AML-193 (cell line): ENCODE data around the gene SRCIN1.
"Not testable (repeated sequence)": the region's sequence is repeated elsewhere in the genome, so short reads cannot be mapped to it uniquely, and the experiment has no call there.

Source experiments
- DNase-seq, 2 experiments: peaks; one replicate each; lab custom pipeline; 2025; lab: John Stamatoyannopoulos, UW

SRCIN1 gene

DNA sequence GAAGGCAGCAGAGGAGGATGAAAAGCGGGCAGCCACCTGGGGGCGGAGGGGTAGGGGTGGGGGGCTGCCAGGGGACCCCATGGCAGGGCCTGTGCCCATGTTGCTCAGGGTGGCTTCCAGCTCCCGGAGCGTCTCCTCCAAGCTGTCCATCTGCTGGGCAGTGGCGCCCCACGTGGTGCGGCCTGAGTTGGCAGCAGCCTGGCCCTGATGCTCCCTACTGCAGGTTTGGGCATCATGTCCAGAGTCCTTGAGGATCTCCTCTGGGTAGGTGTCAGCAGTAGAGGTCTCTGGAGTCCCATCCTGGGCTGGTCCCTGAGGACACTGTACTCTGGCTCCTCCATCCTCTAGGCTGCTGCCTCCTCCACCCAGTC, 60.9 kb downstream of the SRCIN1 start:
- no peak for DNase-seq

DNA sequence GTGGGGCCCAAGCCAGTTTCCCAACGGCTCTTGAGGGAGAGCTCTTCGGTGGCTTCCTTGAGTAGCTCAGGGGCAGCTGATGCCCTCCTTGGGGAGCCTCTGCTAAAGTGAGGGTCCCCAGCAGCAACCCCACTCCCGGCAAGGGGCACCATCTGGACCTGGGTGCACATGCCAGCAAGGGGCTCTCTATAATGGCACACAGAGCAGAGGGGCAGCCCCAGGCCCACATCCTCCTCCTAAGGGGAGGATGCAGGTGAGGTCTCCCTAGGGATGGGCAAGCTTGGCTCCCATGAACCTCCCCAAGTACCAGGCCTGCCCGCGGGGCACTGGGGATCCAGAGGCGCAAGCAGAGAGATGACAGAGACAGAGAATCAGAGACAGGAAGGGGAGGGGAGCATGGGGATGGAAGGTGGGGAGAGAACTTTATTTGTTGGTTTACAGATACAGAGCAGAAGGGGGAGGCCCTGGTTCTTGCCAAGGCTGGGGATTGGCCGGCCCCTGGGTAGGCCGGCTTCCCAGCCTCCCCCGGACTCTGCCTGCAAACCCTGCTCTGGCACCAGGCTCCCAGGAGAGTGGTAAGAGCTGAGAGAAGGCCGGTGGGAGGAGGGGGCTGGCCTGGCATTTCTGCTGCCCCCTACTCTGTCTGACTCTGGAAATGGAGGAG, 61.4 kb downstream of the SRCIN1 start:
- no peak for DNase-seq

DNA sequence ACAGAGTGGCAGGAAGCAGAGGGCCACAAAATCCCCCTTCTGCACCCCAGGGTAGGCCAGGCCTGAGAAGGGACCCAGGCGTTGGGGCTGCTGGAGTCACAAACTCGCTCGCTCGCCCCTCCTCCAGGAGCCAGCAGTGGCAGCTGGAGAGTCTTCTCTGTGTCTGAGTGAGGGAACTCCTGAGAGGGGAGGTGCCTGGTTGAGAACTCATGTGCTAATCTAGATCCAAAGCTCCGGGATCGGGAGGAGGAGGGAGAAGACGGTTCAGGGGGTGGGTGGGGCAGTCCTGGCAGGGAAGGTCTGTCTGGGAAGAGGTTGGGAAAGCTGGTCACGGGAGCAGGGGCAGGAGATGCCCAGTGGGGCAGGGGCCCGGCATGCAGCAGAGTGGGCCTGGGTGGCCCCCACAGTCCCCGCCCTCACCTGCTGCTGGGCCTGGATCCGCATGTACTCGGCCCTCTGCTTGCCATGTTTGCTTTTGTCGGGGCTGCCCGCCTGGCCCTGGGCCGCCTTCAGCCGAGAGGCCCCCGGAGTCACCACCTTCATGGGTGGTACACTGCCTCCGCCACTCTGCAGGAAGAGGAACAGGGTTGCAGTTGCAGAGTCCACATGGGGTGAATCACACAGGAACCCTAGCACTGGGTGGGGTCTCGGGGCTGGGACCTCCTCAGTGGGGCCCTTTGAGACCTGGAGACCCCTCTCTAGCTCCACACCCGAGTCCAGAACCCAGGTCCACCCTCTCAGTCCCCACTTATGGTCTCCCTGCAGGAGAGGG, 62.2 kb downstream of the SRCIN1 start:
- no peak for DNase-seq

DNA sequence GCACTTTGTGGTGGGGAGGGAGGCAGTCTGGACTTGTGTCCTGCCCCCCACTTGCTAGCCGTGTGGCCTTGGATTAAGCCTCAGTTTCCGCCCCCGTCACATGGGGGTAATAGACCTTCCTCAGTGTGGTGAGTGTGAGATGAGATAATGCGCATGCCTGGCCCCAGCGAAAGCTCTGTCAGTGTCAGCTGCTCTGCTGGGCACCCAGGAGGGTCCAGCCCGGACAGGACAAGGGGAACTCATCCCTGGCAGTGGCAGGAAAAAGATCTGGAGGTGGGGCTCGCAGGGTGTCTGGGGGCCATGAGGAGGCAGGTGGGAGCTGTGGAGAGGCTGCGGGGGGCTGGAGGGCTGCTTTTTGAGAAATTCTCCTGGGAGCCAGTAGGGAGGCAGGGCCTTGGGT, 63.5 kb downstream of the SRCIN1 start:
- no peak for DNase-seq

DNA sequence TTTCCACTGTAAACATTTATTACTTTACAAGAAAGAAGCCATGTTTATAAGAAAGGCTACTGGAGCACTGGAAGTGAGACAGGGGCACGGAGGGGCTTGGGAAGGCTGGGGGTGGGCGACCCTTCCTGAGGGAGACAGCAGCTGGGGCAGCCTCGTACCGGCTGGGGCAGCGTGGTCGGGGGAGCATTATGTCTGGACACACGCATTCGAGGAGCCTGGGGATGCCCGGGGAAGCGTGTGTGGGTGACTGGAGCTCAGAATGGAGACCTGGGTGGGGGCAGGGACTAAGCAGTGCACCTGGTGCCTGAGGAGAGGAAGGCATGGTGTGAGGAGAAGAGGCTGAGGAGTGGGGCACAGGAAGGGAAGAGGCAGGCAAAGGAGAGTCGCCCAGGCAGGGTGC, 64.5 kb downstream of the SRCIN1 start:
- DNase-seq = no peak

DNA sequence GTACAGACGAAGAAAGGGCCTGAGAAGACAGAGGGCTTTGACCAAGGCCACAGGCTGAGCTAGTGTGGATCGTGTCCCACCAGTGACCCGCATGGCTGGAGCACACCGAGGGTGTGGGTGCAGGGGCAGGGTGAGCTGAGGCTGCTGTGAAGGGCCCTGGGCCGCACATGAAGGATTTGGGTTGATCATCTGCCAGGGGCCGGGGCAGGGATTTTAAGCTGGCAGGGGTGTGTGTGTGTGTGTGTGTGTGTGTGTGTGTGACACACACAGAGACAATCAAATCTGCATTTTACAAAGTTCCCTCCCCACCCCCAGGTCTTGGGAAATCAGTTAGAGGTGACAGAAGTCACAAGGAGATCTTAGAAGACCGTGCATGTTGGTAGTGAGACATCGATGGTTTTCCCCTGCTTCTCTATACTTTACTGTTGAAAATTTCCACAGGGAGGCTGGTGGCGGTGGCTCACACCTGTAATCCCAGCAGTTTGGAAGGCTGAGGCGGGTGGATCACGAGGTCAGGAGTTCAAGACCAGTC, 65.2 kb downstream of the SRCIN1 start:
- no peak for DNase-seq

DNA sequence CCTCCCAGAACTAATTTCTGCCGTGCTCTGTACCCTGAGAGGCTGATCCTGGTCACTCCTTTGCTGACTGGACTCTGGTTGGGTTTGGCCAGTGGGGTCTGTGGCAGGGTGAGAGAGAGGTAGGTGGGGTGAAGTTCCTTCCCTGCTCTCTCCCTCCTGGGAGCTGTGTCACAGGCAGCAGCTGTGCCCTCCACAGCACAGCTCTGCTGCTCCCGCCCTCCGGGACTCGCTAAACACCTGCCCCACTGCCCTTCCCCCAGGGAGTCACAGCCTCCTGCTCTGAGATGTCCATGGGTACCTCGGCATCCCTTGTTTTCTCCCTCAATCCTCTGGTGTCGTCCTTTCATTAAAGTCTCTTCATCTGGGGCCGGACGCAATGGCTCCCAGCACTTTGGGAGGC, 66.4 kb downstream of the SRCIN1 start:
- DNase-seq = no peak

DNA sequence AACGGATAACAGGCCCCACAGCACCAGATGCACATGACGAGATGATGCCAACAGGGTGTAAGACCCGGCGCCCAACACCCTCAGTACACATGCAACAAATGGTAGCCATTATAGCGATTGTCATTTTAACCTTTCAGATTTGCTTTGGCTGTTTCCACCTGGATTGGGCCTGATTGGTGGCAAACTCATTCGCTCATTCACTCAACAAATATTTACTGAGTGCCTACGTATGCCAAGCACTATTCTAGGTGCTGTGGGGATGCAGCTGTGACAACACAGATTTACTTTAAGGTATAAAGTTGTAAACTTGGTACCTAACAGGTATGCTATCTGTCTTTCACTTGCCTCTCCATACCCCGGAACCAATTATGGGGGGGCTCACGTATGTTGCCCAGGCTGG, 66.8 kb downstream of the SRCIN1 start:
- no peak for DNase-seq

DNA sequence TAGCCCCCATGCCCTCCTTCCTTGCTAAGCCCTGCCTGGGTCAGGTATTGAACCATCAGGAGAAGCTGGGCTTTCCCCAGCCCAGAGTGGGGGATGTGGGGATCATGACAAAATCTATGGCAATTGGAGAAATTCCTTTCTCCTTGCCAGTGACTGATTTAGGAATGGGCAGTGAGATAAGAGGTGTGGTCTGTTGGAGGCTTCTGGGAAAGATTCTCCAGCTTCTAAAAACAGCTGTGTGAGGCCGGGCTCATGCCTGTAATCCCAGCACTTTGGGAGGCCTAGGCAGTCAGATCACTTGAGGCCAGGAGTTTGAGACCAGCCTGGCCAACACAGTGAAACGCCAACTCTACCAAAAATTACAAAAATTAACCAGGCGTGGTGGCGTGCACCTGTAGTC, 69.1 kb downstream of the SRCIN1 start:
- no peak for DNase-seq

DNA sequence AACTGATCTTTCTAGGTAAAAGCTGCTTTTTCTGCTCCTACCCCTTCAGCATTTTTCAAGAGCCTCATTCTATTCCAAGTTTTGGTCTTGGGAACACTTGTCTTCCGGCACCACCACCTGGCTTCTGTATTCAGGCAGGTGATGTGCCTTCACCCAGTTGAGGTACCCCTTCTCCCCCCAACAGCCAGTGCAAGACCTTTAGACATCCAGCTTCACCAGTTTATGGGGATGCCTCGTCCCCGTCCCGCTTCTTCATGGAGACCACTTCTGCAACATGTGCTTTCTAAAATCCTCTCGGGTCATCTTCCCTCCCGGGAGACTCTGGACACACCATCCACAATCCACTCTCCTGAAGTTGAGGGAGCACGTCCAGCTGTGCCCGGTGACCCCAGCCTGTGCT, 69.9 kb downstream of the SRCIN1 start:
- no peak for DNase-seq

DNA sequence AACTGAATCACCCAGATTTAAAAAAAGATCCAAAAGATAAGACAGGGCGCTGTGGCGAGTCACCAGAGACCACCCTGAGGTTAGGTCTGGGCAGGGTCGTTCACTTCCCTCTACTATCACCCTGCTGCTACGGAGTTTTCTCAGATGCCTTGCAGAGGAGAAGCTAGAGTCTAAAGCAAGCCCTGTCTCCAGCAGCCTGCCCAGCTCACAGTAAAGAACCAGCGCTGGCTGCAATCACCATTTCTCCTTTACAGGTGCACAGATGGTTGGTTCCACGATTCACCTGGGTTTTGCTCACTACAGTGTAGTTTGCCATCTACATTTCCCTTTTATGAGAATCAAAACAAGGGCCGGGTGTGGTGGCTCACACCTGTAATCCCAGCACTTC, 71.3 kb downstream of the SRCIN1 start:
- DNase-seq = no peak

DNA sequence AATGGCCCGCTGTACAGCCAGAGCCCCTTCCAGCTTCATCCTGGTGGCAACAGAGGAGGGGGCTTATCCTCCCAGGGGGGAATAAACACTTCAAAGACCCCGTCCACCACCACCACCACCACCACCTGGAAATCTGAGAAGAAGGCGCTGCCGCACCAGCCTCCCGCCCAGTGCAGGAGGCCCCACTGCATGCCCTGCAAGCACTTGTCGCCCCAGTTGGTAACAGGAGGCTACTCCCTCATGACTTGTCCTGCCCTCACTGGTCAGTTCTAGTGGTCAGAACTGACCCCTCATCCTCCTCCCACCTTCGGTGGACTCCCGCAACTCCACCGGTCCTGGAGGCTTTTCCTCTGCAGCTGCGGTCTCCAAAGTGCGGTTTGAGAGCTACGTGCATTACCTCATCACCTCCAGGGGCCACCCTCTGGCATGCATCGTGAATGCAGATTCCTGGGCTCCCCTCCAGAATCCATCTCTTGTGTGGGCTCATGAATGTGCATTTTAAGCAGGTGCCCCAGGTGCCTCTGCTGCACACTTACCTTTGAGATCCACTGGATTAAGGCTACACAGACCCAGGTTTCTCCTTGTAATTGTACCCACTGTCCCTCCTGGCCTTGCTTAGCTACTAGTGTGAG, 71.8 kb downstream of the SRCIN1 start:
- DNase-seq = no peak

DNA sequence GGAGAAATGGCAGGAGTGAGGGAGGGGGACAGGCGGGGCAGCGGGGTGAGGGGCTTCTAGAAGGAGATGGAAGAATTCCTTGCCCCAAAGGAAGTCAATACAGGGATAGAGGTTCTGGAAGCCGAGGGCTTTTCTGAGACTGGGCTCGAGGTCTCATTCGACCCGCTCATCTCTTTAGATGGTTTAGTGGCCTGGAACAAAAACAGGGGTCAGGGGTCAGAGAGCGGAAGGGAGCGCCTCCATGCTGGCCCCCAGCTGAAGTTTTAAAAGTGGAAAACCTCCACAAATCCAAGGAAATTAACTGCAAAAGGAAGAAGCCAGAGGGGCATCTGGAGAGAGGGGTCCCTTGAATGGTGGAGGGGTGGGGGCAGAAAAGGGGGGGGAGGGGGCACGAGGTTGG, 72.5 kb downstream of the SRCIN1 start:
- DNase-seq = no peak

DNA sequence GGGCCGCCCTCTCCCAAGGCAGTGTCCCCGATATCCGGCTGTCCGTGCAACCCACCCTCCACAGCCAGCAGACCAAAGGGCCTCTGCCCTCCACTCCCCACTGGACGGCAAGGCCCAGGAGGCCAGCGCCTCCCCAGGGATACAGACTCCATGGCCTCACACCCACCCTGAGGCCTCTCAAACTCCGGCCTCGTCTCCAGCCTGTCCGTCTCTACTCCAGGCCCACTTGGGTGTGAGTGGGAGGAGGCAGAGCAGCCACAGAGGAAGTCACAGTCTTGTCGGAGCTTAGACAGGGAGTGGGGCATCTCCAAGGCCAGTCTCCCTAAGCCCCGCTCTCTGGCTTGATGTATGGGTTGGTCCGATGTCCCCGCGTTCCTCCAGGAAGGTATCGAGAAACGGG, 73.3 kb downstream of the SRCIN1 start:
- no peak for DNase-seq

DNA sequence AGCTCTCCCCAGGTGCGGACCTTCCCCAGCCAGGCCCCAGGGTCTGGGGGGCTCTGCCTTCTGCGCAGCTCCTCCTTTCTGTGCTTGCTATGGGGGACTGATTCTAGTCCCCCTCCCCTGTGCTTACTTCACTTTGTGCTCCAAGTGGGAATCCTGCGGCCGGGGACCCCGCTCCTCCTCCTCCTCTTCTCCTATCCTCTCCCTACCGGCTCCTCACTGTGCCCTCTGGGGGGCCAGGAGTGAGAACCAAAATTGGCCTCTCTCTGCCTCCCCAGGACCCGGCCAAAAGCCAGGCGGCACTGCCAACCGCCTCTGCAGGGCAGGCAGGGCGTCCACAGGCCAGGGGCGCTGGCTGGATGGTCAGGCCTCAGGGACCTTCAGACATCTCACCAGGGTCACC, 74.0 kb downstream of the SRCIN1 start:
- not testable (repeated sequence) for DNase-seq

DNA sequence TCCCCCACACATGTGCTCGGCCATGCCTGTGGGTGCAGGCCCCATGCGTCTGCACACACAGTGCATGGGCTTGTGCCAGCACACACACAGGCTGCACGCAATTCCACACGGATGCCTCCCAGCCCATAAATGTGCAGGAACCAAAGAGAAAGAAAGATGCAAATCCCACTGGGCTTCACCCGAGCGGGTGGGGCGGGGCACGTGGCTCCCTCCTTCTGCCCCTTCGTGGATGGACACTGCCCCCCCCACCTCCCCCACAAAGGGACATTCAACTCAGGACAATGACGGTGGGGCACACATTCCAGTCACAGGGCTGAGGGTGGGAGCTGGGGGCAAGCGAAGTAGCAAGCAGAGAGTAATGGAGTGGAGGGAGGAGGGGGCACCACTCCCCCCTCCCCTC, 74.9 kb downstream of the SRCIN1 start:
- not testable (repeated sequence) for DNase-seq

DNA sequence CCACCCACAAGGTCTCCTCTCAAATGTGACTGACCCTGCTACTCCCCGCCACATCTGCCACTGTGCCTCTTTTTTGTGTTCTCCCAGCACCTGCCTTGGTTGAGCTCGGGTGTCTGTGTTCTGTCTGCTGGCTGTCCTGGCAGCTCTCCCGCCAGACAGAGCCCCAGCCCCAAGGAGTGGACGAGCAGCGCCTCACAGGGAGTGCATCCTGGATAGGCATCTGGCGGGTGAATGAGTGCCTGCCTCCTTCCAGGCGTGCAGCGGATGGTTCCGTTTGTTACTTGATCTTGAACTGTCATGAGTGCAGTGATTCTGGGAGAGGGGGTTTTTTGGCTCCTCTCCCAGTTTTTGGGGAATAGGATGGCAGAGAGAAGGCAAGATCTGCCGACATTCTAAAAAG, 77.6 kb downstream of the SRCIN1 start:
- not testable (repeated sequence) for DNase-seq

DNA sequence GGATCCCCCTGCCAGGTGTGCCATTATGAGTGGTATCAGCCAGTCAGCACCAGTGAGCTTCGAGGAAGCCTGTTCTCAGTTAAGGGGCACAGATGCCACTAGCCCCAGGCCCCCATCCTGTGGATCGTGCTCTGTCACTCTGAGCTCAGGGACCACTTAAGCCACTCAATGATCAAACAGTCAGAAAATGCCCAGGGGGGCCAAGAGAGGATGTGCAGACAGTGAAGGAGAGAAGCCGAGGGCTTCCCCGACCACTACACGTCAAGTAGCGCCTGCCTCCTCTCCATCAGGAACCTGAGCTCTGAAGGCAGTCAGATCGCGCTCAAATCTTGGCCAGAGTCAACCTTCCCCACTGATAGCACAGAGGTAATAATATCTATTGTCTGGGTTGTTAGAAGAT, 79.2 kb downstream of the SRCIN1 start:
- DNase-seq = not testable (repeated sequence)

DNA sequence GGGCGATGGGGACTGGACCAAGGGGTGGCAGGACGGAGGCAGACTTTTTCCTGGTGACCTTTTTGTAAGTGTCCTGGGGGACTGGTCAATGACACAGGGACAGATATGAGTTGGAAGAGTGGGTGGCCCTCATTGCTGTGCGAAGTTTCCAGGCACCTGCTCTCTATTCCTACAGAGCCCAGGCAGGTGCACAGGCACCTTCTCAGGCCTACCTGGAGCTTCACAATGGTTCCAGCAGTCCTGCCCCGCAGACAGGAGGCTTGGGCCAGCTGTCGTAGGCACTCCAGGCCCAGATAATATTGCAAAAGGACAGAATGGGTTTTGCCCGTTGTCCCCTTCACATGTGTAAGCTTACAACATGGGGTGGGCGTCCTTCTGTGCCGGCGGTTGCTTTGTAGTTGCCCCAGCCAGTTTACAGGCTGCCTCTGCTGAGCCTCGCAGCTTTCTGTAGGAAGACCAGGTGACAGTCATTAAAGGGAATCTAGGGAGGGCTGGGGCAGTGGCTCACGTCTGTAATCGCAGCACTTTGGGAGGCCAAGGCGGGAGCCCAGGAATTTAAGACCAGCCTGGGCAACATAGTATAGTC, 93.2 kb downstream of the SRCIN1 start:
- DNase-seq = no peak

DNA sequence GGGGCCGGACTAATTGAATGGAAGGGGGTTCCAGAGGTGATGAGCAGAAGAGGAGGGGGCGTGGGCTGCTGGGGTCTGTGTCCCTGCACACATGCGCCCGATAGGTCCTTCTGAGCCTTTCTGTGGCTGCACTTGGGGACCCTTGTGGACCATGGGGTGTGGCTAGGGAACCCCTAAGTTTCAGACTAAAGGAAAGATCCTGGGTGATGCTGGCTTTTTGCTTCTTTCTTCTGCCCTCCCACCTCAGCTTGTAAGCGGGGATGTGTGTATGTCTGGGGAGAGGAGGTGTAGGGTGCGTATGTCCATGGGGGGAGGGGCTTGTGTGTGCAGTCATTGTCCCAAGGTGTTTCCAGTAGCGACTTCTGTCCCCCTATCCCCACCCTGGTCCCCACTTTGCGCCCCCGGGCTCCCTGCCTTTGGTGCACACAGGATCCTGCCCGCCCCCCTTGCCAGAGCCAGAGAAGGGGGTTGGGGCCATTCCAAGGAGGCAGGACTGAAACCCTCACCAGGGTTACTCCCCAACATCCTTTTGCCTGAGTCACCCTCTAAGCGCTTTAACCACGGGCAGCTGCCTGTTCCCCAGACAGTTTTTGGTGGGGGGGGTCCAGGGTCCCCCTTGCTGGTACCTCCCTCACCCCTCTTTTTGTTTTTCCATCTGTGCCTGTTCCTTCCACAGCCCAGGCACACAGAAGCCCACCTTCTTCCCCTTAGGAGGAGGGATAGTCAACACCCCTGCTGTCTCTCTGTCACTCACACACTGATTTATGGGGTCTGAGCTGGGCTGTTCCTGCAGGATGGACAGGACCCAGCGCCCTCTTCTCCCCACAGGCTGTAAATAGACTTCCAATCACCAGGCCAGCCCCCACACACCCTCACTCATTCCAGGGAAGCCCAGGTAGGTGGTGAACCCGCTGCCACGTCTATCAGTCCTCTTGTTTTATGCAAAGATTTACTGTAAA, 94.3 kb downstream of the SRCIN1 start:
- no peak for DNase-seq

DNA sequence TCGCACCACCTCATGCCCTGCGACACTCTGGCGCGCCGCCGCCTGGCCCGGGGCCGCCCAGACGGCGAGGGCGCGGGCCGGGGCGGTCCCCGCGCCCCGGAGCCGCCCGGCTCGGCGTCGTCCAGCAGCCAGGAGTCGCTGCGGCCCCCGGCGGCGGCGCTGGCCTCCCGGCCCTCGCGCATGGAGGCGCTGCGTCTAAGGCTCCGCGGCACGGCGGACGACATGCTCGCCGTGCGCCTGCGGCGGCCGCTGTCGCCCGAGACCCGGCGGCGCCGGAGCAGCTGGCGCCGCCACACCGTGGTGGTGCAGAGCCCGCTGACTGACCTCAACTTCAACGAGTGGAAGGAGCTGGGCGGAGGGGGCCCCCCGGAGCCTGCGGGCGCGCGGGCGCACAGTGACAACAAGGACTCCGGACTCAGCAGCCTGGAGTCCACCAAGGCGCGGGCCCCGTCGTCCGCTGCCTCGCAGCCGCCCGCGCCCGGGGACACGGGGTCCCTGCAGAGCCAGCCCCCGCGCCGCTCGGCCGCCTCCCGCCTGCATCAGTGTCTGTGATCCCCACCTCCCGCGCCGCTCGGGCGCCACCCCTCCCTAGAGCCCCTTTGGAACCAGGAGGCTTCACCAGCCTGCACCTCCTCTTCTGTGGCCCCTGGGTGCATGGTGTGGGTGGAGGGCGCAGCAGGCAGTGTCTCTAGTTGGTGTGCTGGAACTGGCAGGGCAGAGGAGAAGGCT, 95.2 kb downstream of the SRCIN1 start:
- no peak for DNase-seq
